Osteoblast (primary cell): ENCODE data around the gene ZNF524. TPM values are rescaled to one million over a fixed set of nuclear protein-coding genes. Genes with fewer than 3 reads are reported as not detected.

ENCODE experiments used
- DNase-seq: peaks from one replicate; pipeline ENCODE4 v3.0.0; 2011; ENCODE audit warnings: low spot score, mixed read lengths; ENCODE audit not compliant: insufficient read length; ENCODE audit errors: missing footprints
- H2AFZ ChIP-seq: 2 replicates; pipeline ENCODE4 v1.6.0; 2011; ENCODE audit warnings: mild to moderate bottlenecking, low read length
- H3K27ac ChIP-seq: 2 replicates; pipeline ENCODE4 v1.5.1; 2011; ENCODE audit warnings: mild to moderate bottlenecking, low read depth, low read length, moderate library complexity
- H3K27me3 ChIP-seq: 2 replicates; pipeline ENCODE4 v1.6.0; 2012; ENCODE audit warnings: mild to moderate bottlenecking, control low read depth, inconsistent platforms, low read length, moderate library complexity; ENCODE audit not compliant: insufficient read depth
- H3K36me3 ChIP-seq: 2 replicates; pipeline ENCODE4 v1.5.1; 2011; ENCODE audit warnings: mild to moderate bottlenecking, low read length, control low read depth, moderate library complexity; ENCODE audit not compliant: insufficient read depth
- H3K4me1 ChIP-seq: 2 replicates; pipeline ENCODE4 v1.5.1; 2011; ENCODE audit warnings: mild to moderate bottlenecking, low read length, control low read depth, moderate library complexity; ENCODE audit not compliant: insufficient read depth
- H3K4me2 ChIP-seq: 2 replicates; pipeline ENCODE4 v1.6.0; 2011; ENCODE audit warnings: mild to moderate bottlenecking, low read length; ENCODE audit not compliant: insufficient read depth
- H3K4me3 ChIP-seq: fragments of 200-600 bp; sonication (generic); 3 replicates; pipeline ENCODE4 v1.5.1; 2012; ENCODE audit warnings: mild to moderate bottlenecking, low read length, inconsistent platforms; ENCODE audit not compliant: insufficient read depth
- H3K79me2 ChIP-seq: 2 replicates; pipeline ENCODE4 v1.6.0; 2012; ENCODE audit warnings: mild to moderate bottlenecking, low read length, control low read depth, inconsistent platforms; ENCODE audit not compliant: insufficient read depth
- H3K9me3 ChIP-seq: 2 replicates; pipeline ENCODE4 v1.5.1; 2011; ENCODE audit warnings: low read depth, low read length, control low read depth
- H4K20me1 ChIP-seq: 2 replicates; pipeline ENCODE4 v1.6.0; 2012; ENCODE audit warnings: mild to moderate bottlenecking, low read length, control low read depth; ENCODE audit not compliant: insufficient read depth
- total RNA-seq: library from RNA; depleted of rRNA; stranded (reverse); fragments of >200 nt; gene quantifications from 2 replicates; pipeline ENCODE4 v1.2.3, GENCODE V29; 2012
- TF ChIP-seq, protein P1 (sequence below): IDR thresholded peaks from 2 replicates; pipeline ENCODE4 v1.5.1; 2011; ENCODE audit warnings: mild to moderate bottlenecking, low read depth, low read length, moderate library complexity; ENCODE audit errors: extremely low read depth

The ZNF524 gene
- total RNA-seq, 1 donor = 11.2 TPM

DNA sequence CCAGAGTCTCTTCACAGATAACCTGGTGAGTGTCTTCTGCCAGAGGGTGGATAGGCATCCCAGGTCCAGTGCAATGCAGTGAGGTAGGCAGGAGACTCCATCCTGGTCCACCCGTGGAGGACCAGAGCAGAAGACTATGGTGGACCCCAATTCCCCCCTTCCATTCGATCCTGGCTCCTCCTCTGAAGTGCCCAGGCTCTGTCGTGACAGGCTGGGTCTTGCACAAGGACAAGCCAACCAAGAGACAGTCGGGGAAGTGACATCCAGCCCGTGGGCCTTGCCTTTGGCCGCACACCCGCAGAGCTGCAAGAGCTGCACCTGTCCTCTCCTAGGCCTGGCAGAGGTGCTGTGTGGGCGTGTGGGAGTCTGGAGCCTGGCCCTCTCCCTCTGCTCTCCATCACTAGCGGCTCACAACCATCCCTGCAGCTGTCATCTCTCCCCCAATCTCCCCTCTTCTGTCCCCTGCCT, 21.2 kb downstream of the ZNF524 start:
- no peaks in the 10 kb centered on the region for H3K27me3 ChIP-seq
- no peak overlapping the region for H3K27ac ChIP-seq
- TF ChIP-seq, protein P1, sequence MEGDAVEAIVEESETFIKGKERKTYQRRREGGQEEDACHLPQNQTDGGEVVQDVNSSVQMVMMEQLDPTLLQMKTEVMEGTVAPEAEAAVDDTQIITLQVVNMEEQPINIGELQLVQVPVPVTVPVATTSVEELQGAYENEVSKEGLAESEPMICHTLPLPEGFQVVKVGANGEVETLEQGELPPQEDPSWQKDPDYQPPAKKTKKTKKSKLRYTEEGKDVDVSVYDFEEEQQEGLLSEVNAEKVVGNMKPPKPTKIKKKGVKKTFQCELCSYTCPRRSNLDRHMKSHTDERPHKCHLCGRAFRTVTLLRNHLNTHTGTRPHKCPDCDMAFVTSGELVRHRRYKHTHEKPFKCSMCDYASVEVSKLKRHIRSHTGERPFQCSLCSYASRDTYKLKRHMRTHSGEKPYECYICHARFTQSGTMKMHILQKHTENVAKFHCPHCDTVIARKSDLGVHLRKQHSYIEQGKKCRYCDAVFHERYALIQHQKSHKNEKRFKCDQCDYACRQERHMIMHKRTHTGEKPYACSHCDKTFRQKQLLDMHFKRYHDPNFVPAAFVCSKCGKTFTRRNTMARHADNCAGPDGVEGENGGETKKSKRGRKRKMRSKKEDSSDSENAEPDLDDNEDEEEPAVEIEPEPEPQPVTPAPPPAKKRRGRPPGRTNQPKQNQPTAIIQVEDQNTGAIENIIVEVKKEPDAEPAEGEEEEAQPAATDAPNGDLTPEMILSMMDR = no peak
- DNase-seq = peak; percentile 68
- H3K36me3 ChIP-seq = peaks cover 12% of the 10 kb centered on the region
- peaks cover 4% of the 10 kb centered on the region for H3K79me2 ChIP-seq
- H3K4me2 ChIP-seq = no peak overlapping the region
- no peak overlapping the region for H3K4me3 ChIP-seq
- H4K20me1 ChIP-seq = peaks cover 7% of the 10 kb centered on the region
- no peak overlapping the region for H2AFZ ChIP-seq
- no peaks in the 10 kb centered on the region for H3K9me3 ChIP-seq
- peaks cover 4% of the 10 kb centered on the region for H3K4me1 ChIP-seq

DNA sequence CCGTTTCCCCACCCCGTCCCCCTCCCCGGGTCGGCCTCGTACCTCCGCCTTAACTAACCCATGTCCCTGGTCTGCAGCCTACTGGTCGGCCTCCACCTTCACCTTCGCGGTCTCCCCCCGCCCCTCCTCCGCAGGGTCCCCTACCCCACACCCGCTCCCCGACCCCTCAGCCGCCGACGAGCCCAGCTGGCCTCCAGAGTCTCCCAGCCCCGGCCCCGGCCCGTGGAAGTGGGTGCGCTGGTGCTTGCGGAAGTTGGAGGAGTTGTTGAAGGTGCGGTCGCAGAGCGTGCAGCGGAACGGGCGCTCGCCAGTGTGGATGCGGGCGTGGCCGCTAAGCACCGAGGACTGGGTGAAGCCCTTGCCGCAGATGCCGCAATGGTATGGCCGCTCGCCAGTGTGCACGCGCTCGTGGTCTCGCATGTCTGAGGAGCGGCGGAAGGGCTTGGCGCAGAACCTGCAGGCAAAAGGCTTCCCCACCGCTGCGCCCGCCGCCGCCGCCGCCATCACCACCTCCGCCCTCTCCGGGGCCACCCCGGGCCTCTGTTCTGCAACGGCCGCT, 21.7 kb downstream of the ZNF524 start:
- Histone ChIP-seq H3K79me2 (peaks cover 4% of the 10 kb centered on the region), H3K27me3 (no peaks in the 10 kb centered on the region), H3K9me3 (no peaks in the 10 kb centered on the region), H2AFZ (no peak overlapping the region), H3K4me3 (no peak overlapping the region), H3K27ac (no peak overlapping the region), H3K4me2 (no peak overlapping the region), H3K4me1 (peaks cover 4% of the 10 kb centered on the region), H4K20me1 (peaks cover 7% of the 10 kb centered on the region), H3K36me3 (peaks cover 12% of the 10 kb centered on the region)
- TF ChIP-seq, protein P1 = no peak
- peak; percentile 14 for DNase-seq

DNA sequence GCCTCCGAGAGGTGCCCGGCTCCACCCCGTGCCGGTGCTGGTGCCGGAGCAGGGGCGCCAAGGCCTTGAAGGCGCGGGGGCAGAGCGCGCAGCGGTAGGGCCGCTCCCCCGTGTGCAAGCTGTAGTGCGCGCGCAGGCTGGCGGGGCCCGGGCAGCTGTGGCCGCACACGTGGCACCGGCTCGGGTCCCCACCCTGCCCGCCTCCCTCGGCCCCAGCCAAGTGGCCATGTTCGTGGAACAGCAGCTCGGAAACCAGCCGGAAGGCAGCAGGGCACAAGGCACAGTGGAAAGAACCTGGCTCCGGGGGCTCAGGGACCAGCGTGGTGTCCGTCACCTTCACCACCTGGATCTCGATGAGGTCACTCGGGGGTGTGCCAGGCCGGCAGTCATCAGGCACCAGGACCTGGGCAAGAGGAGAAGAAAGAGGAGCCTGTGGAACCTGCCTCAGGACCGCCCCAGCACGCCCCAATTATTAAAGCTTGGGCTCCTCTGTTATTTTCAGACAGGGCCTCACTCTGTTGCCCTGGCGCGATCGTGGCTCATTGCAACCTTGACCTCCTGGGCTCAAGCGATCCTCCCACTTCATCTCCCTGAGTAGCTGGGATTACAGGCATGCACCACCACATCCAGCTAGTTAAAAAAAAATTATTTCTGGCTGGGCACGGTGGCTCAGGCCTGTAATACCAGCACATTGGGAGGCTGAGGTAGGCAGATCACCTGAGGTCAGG, 22.3 kb downstream of the ZNF524 start:
- peak; percentile 67 for DNase-seq
- H3K4me3 ChIP-seq = no peak overlapping the region
- peaks cover 4% of the 10 kb centered on the region for H3K4me1 ChIP-seq
- H3K27me3 ChIP-seq = no peaks in the 10 kb centered on the region
- no peak overlapping the region for H3K4me2 ChIP-seq
- H3K36me3 ChIP-seq = peaks cover 9% of the 10 kb centered on the region
- peaks cover 7% of the 10 kb centered on the region for H4K20me1 ChIP-seq
- peaks cover 4% of the 10 kb centered on the region for H3K79me2 ChIP-seq
- TF ChIP-seq, protein P1 = no peak
- no peaks in the 10 kb centered on the region for H3K9me3 ChIP-seq
- no peak overlapping the region for H2AFZ ChIP-seq
- no peak overlapping the region for H3K27ac ChIP-seq

DNA sequence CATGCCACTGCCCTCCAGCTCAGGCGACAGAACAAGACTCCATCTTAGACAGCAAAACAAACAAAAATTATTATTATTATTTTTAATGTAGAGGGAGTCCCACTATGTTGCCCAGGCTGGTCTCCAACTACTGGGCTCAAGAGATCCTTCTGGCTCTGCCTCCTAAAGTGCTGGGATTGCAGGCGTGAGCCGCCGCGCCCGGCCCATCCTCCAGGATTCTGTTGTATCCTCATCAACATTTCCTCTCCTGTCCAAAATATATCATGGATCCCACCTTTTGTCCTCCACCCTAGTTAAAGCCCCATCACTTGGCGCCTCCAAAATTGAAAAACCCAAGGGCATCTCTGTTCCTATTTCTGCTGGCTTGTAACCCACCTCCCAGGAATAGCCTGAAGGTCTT, 23.0 kb downstream of the ZNF524 start:
- Histone ChIP-seq H3K9me3 (no peaks in the 10 kb centered on the region), H3K4me2 (peak overlapping the region; percentile 20), H3K4me1 (peaks cover 4% of the 10 kb centered on the region), H3K27me3 (no peaks in the 10 kb centered on the region), H3K4me3 (no peak overlapping the region), H3K79me2 (peaks cover 4% of the 10 kb centered on the region), H3K27ac (no peak overlapping the region), H2AFZ (no peak overlapping the region), H3K36me3 (peaks cover 4% of the 10 kb centered on the region), H4K20me1 (peaks cover 7% of the 10 kb centered on the region)
- TF ChIP-seq, protein P1 = no peak
- DNase-seq = no peak
